K562 (cell line): ENCODE measurements around the gene ATL1.

Experiments
- FOSL1 ChIP-seq: fragments of 200-800 bp; sonication (Bioruptor generic); conservative IDR thresholded peaks from 2 replicates; pipeline ENCODE4 v1.6.1; 2016; ENCODE audit warnings: missing genetic modification characterization, missing compliant biosample characterization
- IFI16 ChIP-seq: fragments of 250-450 bp; sonication (Bioruptor Pico); IDR thresholded peaks from 2 replicates; pipeline ENCODE4 v2.1.2; 2022; ENCODE audit warnings: mild to moderate bottlenecking, inconsistent platforms
- KLF16 ChIP-seq: IDR thresholded peaks from 2 replicates; pipeline ENCODE4 v1.6.1; 2016; ENCODE audit warnings: antibody characterized with exemption
- MGA ChIP-seq: fragments of 450-650 bp; IDR thresholded peaks from 2 replicates; pipeline ENCODE4 v1.6.1; 2016; ENCODE audit warnings: mild to moderate bottlenecking, moderate library complexity
- NR2C1 ChIP-seq, 2 experiments: fragments of 450-650 bp; IDR thresholded peaks; 2 replicates each; pipeline ENCODE4 v1.6.1; 2017; ENCODE audit warnings: mild to moderate bottlenecking in 2 of 2, antibody characterized with exemption in 1 of 2, inconsistent platforms in 1 of 2, missing compliant biosample characterization in 1 of 2, missing genetic modification characterization in 1 of 2
- PHF20 ChIP-seq: fragments of 450-650 bp; IDR thresholded peaks from 2 replicates; pipeline ENCODE4 v1.6.1; 2018; ENCODE audit not compliant: partially characterized antibody
- POLR2A ChIP-seq: fragments of 450-650 bp; conservative IDR thresholded peaks from 2 replicates; pipeline ENCODE4 v1.6.1; 2016
- ZFX ChIP-seq: sonication (generic); formaldehyde crosslinking; IDR thresholded peaks from 2 replicates; pipeline ENCODE4 v1.8.0; 2022; ENCODE audit warnings: mild to moderate bottlenecking, missing genetic modification reagents, moderate library complexity
- ZKSCAN8 ChIP-seq: fragments of 200-800 bp; sonication (Bioruptor generic); IDR thresholded peaks from 2 replicates; pipeline ENCODE4 v1.6.1; 2016; ENCODE audit warnings: missing genetic modification characterization, missing compliant biosample characterization
- ZNF143 ChIP-seq: sonication (generic); formaldehyde crosslinking; IDR thresholded peaks from 2 replicates; pipeline ENCODE4 v1.9.0; 2022; ENCODE audit warnings: mild to moderate bottlenecking, missing genetic modification reagents
- ZNF512 ChIP-seq: IDR thresholded peaks from 2 replicates; pipeline ENCODE4 v1.6.1; 2016; ENCODE audit warnings: missing genetic modification characterization, missing compliant biosample characterization
- TF ChIP-seq, protein P1 (sequence below), 2 experiments: fragments of 450-650 bp; IDR thresholded peaks; 2 replicates each; pipeline ENCODE4 v1.6.1; 2016; ENCODE audit warnings: mild to moderate bottlenecking in 2 of 2, borderline replicate concordance in 1 of 2, low read depth in 1 of 2, moderate library complexity in 1 of 2
- TF ChIP-seq, protein P2 (sequence below), 2 experiments: fragments of 250-450 bp in 1 of 2; fragments of 450-650 bp in 1 of 2; sonication (Bioruptor Pico) in 1 of 2; IDR thresholded peaks; 2 replicates each; pipeline versions ENCODE4 v1.6.1 to v1.8.0; 2016 to 2021; ENCODE audit warnings: mild to moderate bottlenecking in 2 of 2, moderate library complexity in 2 of 2, missing compliant biosample characterization in 1 of 2, missing genetic modification characterization in 1 of 2
- TF ChIP-seq, protein P3 (sequence below): sonication (generic); formaldehyde crosslinking; IDR thresholded peaks from 2 replicates; pipeline ENCODE4 v1.9.0; 2022; ENCODE audit warnings: mild to moderate bottlenecking, missing genetic modification reagents

GRCh38 chr14:50624447-50624846, 64.5 kb downstream of the ATL1 start:
- TF ChIP-seq KLF16 (no peak), ZKSCAN8 (CRISPR knock-in tag) (no peak), ZFX (CRISPR knock-in tag) (no peak), MGA (no peak), NR2C1 (IDR thresholded peaks at IDR 0.05) (no peak), NR2C1 (tag; IDR thresholded peaks at IDR 0.05) (no peak), ZNF512 (tag) (no peak), PHF20 (no peak), IFI16 (CRISPR knock-in tag) (no peak), FOSL1 (tag) (no peak), POLR2A (no peak), ZNF143 (CRISPR knock-in tag) (no peak)
- TF ChIP-seq, protein P1, sequence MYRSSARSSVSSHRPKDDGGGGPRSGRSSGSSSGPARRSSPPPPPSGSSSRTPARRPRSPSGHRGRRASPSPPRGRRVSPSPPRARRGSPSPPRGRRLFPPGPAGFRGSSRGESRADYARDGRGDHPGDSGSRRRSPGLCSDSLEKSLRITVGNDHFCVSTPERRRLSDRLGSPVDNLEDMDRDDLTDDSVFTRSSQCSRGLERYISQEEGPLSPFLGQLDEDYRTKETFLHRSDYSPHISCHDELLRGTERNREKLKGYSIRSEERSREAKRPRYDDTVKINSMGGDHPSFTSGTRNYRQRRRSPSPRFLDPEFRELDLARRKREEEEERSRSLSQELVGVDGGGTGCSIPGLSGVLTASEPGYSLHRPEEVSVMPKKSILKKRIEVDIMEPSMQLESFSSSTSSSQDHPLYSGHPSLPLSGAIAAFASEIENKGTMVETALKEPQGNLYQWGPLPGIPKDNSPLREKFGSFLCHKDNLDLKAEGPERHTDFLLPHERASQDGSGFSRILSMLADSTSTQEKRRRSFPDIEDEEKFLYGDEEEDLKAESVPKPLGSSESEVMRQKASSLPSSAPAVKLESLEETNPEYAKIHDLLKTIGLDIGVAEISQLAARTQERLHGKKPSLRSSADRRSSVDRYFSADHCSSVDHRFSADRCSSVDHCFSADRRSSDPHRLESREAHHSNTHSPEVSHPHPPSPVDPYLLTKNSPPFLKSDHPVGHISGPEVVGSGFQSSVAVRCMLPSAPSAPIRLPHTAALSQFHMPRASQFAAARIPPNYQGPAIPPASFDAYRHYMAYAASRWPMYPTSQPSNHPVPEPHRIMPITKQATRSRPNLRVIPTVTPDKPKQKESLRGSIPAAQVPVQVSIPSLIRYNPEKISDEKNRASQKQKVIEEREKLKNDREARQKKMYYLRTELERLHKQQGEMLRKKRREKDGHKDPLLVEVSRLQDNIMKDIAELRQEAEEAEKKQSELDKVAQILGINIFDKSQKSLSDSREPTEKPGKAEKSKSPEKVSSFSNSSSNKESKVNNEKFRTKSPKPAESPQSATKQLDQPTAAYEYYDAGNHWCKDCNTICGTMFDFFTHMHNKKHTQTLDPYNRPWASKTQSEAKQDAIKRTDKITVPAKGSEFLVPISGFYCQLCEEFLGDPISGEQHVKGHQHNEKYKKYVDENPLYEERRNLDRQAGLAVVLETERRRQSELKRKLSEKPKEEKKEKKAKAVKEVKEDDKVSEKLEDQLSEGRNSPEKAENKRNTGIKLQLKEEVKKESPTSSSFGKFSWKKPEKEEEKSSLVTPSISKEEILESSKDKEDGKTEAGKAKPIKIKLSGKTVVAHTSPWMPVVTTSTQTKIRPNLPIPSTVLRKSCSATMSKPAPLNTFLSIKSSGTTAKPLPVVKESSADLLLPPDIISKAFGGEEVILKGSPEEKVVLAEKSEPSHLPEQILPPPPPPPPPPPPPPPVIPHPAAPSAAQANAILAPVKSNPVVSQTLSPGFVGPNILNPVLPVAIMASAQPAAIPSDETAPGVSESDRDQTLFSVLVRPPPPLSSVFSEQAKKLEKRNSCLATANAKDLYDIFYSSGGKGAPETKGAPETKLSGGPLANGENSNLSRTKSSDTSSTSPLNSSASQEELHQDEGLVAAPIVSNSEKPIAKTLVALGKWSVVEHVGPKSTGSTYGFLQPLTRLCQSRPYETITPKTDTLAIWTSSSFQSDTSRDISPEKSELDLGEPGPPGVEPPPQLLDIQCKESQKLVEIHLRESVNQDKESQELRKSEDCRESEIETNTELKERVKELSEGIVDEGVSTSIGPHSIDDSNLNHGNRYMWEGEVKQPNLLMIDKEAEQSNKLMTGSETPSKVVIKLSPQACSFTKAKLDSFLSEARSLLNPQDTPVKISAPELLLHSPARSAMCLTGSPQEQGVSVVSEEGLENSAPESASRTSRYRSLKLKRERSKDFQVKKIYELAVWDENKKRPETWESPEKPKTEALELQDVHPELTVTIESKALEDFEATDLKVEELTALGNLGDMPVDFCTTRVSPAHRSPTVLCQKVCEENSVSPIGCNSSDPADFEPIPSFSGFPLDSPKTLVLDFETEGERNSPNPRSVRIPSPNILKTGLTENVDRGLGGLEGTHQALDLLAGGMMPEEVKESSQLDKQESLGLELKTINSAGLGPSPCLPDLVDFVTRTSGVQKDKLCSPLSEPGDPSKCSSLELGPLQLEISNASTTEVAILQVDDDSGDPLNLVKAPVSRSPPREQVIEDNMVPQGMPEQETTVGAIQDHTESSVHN (IDR thresholded peaks at IDR 0.05; ENCODE audit: borderline replicate concordance in 1 of 2, low read depth in 1 of 2), result no peak
- TF ChIP-seq, protein P2, sequence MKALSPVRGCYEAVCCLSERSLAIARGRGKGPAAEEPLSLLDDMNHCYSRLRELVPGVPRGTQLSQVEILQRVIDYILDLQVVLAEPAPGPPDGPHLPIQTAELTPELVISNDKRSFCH (CRISPR knock-in tag; IDR thresholded peaks at IDR 0.05), result no peak
- TF ChIP-seq, protein P2 (tag; IDR thresholded peaks at IDR 0.05), result no peak
- TF ChIP-seq, protein P3, sequence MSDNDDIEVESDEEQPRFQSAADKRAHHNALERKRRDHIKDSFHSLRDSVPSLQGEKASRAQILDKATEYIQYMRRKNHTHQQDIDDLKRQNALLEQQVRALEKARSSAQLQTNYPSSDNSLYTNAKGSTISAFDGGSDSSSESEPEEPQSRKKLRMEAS (CRISPR knock-in tag), result no peak
